A549 (cell line): ENCODE data around the gene ITPRIP. TPM values are rescaled to one million over a fixed set of nuclear protein-coding genes. Genes with fewer than 3 reads are reported as not detected.

Experiments used
- ATAC-seq, 2 experiments: fragments of 200-7000 bp in 1 of 2; fragments of >200 bp in 1 of 2; cut with Nextera tagmentation in 1 of 2; cut with Tn5 transposase in 1 of 2; 3 replicates each; pipeline versions ENCODE4 v1.8.0 to v1.9.1; 2018 to 2020; ENCODE audit warnings: mild to moderate bottlenecking in 1 of 2, moderate library complexity in 1 of 2
- CTCF ChIA-PET: fragments of 300-600 bp; sonication (Branson Sonifier 250); formaldehyde crosslinking; extraction: SDS; loops from one replicate; lab custom pipeline; 2021; ENCODE audit warnings: antibody characterized with exemption, inconsistent platforms; lab: Yijun Ruan, JAX
- POLR2A ChIA-PET: fragments of 350-600 bp; formaldehyde crosslinking; extraction: SDS; loops from one replicate; lab custom pipeline; 2021; ENCODE audit warnings: antibody characterized with exemption, inconsistent platforms; lab: Yijun Ruan, JAX
- DNase-seq, 2 experiments: peaks; one replicate each; pipeline versions ENCODE4 v3.0.0 to v3.0.0-alpha.2; 2011 to 2016; ENCODE audit warnings: low read depth in 1 of 2, low spot score in 1 of 2
- FAIRE-seq: peaks from 2 replicates; lab custom pipeline; 2011; peaks lifted over from hg19 to GRCh38; lab: Jason Lieb, UNC
- H3K27ac ChIP-seq, 2 experiments: fragments of >200 bp; sonication (Bioruptor Twin); formaldehyde crosslinking; 3 replicates each; pipeline ENCODE4 v1.5.1; 2016 to 2017
- H3K4me1 ChIP-seq: fragments of >200 bp; sonication (Bioruptor Twin); formaldehyde crosslinking; 3 replicates; pipeline ENCODE4 v1.6.1; 2016
- H3K4me2 ChIP-seq: fragments of >200 bp; sonication (Bioruptor Twin); formaldehyde crosslinking; 3 replicates; pipeline ENCODE4 v1.6.1; 2016
- H3K4me3 ChIP-seq: fragments of >200 bp; sonication (Bioruptor Twin); formaldehyde crosslinking; 3 replicates; pipeline ENCODE4 v1.5.1; 2016
- H3K9me3 ChIP-seq: fragments of >200 bp; sonication (Bioruptor Twin); formaldehyde crosslinking; 3 replicates; pipeline ENCODE4 v1.6.1; 2016
- BHLHE40 ChIP-seq: IDR thresholded peaks from 2 replicates; pipeline ENCODE4 v1.6.1; 2012; ENCODE audit warnings: low read depth, low read length, inconsistent platforms
- CBX8 ChIP-seq: fragments of 200-600 bp; sonication (generic); IDR thresholded peaks from 2 replicates; pipeline ENCODE4 v1.6.1; 2016
- E2F6 ChIP-seq: IDR thresholded peaks from 2 replicates; pipeline ENCODE4 v1.6.1; 2012; ENCODE audit warnings: low read depth, borderline replicate concordance
- FOSB ChIP-seq: fragments of 250-450 bp; sonication (Bioruptor Pico); IDR thresholded peaks from 2 replicates; pipeline ENCODE4 v1.5.0; 2020; ENCODE audit warnings: mild to moderate bottlenecking, moderate library complexity
- FOSL2 ChIP-seq, 2 experiments: fragments of 450-650 bp in 1 of 2; fragments of >200 bp in 1 of 2; sonication (Bioruptor Twin) in 1 of 2; formaldehyde crosslinking; IDR thresholded peaks; 2 replicates each; pipeline versions ENCODE4 v1.5.0 to v1.6.1; 2016 to 2020; ENCODE audit warnings: mild to moderate bottlenecking in 1 of 2, moderate library complexity in 1 of 2
- HDAC2 ChIP-seq: fragments of 200-600 bp; sonication (generic); IDR thresholded peaks from 2 replicates; pipeline ENCODE4 v1.6.1; 2016
- HES2 ChIP-seq: fragments of >200 bp; sonication (Bioruptor Twin); formaldehyde crosslinking; IDR thresholded peaks from 2 replicates; pipeline ENCODE4 v1.6.1; 2016
- HOXA7 ChIP-seq: fragments of 250-450 bp; sonication (Bioruptor Pico); IDR thresholded peaks from 2 replicates; pipeline ENCODE4 v1.5.0; 2020; ENCODE audit warnings: mild to moderate bottlenecking, moderate library complexity
- HOXB13 ChIP-seq: fragments of 250-450 bp; sonication (Bioruptor Pico); IDR thresholded peaks from 2 replicates; pipeline ENCODE4 v1.5.0; 2020; ENCODE audit warnings: low read depth, mild to moderate bottlenecking, moderate library complexity
- JUNB ChIP-seq: fragments of >200 bp; sonication (Bioruptor Twin); formaldehyde crosslinking; IDR thresholded peaks from 2 replicates; pipeline ENCODE4 v1.6.1; 2016
- KDM5A ChIP-seq: fragments of 200-600 bp; sonication (generic); IDR thresholded peaks from 2 replicates; pipeline ENCODE4 v1.6.1; 2016; ENCODE audit warnings: antibody characterized with exemption, mild to moderate bottlenecking
- NPAS2 ChIP-seq: fragments of 250-450 bp; sonication (Bioruptor Pico); IDR thresholded peaks from 2 replicates; pipeline ENCODE4 v1.8.0; 2022; ENCODE audit warnings: mild to moderate bottlenecking, moderate library complexity, borderline replicate concordance
- NR3C1 ChIP-seq: fragments of >200 bp; sonication (Bioruptor Twin); formaldehyde crosslinking; IDR thresholded peaks from 3 replicates; pipeline ENCODE4 v1.6.1; 2017
- PHF8 ChIP-seq: fragments of 200-600 bp; sonication (generic); IDR thresholded peaks from 2 replicates; pipeline ENCODE4 v1.6.1; 2016; ENCODE audit warnings: low read depth, mild to moderate bottlenecking, antibody characterized with exemption, moderate library complexity, borderline replicate concordance
- POLR2A ChIP-seq: IDR thresholded peaks from 2 replicates; pipeline ENCODE4 v1.6.1; 2012; ENCODE audit warnings: mild to moderate bottlenecking, low read length
- RAD21 ChIP-seq, 2 experiments: fragments of >200 bp in 1 of 2; sonication (Bioruptor Twin) in 1 of 2; formaldehyde crosslinking in 1 of 2; IDR thresholded peaks in 1 of 2; conservative IDR thresholded peaks in 1 of 2; 2 replicates in 1 of 2; 3 replicates in 1 of 2; pipeline ENCODE4 v1.6.1; 2012 to 2018; ENCODE audit warnings: inconsistent platforms in 1 of 2
- RFX5 ChIP-seq: fragments of 450-650 bp; IDR thresholded peaks from 2 replicates; pipeline ENCODE4 v1.7.1; 2014; ENCODE audit warnings: antibody characterized with exemption, mild to moderate bottlenecking, moderate library complexity
- ZFP36 ChIP-seq: fragments of 450-650 bp; IDR thresholded peaks from 2 replicates; pipeline ENCODE4 v1.6.1; 2014; ENCODE audit warnings: borderline replicate concordance; ENCODE audit not compliant: partially characterized antibody
- ZNF302 ChIP-seq: fragments of 250-450 bp; sonication (Bioruptor Pico); IDR thresholded peaks from 2 replicates; pipeline ENCODE4 v1.9.0; 2021; ENCODE audit warnings: inconsistent platforms, mild to moderate bottlenecking, moderate library complexity
- ZSCAN20 ChIP-seq: fragments of 250-450 bp; sonication (Bioruptor Pico); IDR thresholded peaks from 2 replicates; pipeline ENCODE4 v1.8.0; 2022; ENCODE audit warnings: mild to moderate bottlenecking, moderate library complexity
- WGBS: methylation state at CpG from one replicate; pipeline ENCODE4 v1.1.6; 2017; ENCODE audit errors: missing lambda C conversion rate; 5-methylcytosine and 5-hydroxymethylcytosine counted together
- polyA plus RNA-seq, 4 experiments: library from polyadenylated mRNA; depleted of rRNA in 3 of 4; stranded (reverse); fragments of >200 nt; fragmentation: RNase III in 1 of 4; extraction: RNeasy Plus Mini Kit Qiagen cat#74134 plus additional on column Dnase treatment in 1 of 4; gene quantifications; 2 replicates in 3 of 4; 3 replicates in 1 of 4; pipeline ENCODE4 v1.2.3, GENCODE V29; 2011 to 2017
- TF ChIP-seq, protein P1 (sequence below): fragments of 450-650 bp; IDR thresholded peaks from 2 replicates; pipeline ENCODE4 v1.6.1; 2014; ENCODE audit warnings: antibody characterized with exemption
- TF ChIP-seq, protein P2 (sequence below): fragments of 150-350 bp; IDR thresholded peaks from 2 replicates; pipeline ENCODE4 v1.6.1; 2014; ENCODE audit warnings: low read depth, mild to moderate bottlenecking, low read length
- TF ChIP-seq, protein P3 (sequence below): fragments of >200 bp; sonication (Bioruptor Twin); formaldehyde crosslinking; IDR thresholded peaks from 3 replicates; pipeline ENCODE4 v1.6.1; 2016

ITPRIP gene
- polyA plus RNA-seq, 2 of the 4 experiments (the other 2 are of a cell fraction) = 14.8 to 21.0 TPM

GRCh38 chr10:104387130-104387888 lies 49.0 kb upstream of the ITPRIP start:
- Histone ChIP-seq H3K27ac (no peak overlapping the region), H3K4me1 (peaks cover 7% of the 10 kb centered on the region; the same call in 1 of the 3 replicates), H3K9me3 (no peaks in the 10 kb centered on the region), H3K4me2 (no peak overlapping the region), H3K4me3 (no peak overlapping the region)
- TF ChIP-seq, protein P1, sequence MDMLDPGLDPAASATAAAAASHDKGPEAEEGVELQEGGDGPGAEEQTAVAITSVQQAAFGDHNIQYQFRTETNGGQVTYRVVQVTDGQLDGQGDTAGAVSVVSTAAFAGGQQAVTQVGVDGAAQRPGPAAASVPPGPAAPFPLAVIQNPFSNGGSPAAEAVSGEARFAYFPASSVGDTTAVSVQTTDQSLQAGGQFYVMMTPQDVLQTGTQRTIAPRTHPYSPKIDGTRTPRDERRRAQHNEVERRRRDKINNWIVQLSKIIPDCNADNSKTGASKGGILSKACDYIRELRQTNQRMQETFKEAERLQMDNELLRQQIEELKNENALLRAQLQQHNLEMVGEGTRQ = 0 out of 2 replicates have a peak, but pooled peaks have one; percentile 20
- TF ChIP-seq HOXB13 = no peak
- CTCF ChIA-PET = interaction anchor here (1.0 kb wide), 1 partner anchor 33 kb away, joined by 3 read pairs; no protein-coding TSS in a partner anchor
- 27% methylated on average over 6 of the region's 6 CpGs for WGBS
- no peak for FAIRE-seq
- no peak for ATAC-seq
- DNase-seq = no peak
- POLR2A ChIA-PET = no interaction called here

GRCh38 chr10:104380336-104380735 lies 42.1 kb upstream of the ITPRIP start:
- FAIRE-seq (no peak), DNase-seq (no peak), ATAC-seq (no peak)
- no peak overlapping the region for H3K4me3 ChIP-seq
- ChIA-PET CTCF (interaction anchor here (0.7 to 1.7 kb wide), 5 partner anchors 14 to 89 kb away, joined by 3 to 6 read pairs (median 3); partner anchors contain the start of gene CFAP58), POLR2A (no interaction called here)
- no peak overlapping the region for H3K27ac ChIP-seq
- H3K9me3 ChIP-seq = no peaks in the 10 kb centered on the region
- H3K4me1 ChIP-seq = no peaks in the 10 kb centered on the region
- H3K4me2 ChIP-seq = no peak overlapping the region
- whole genome bisulfite sequencing = 34% methylated on average over 4 of the region's 4 CpGs
- TF ChIP-seq NPAS2 (CRISPR knock-in tag) = no peak
- no peak for TF ChIP-seq KDM5A
- no peak for TF ChIP-seq ZFP36
- TF ChIP-seq, protein P2, sequence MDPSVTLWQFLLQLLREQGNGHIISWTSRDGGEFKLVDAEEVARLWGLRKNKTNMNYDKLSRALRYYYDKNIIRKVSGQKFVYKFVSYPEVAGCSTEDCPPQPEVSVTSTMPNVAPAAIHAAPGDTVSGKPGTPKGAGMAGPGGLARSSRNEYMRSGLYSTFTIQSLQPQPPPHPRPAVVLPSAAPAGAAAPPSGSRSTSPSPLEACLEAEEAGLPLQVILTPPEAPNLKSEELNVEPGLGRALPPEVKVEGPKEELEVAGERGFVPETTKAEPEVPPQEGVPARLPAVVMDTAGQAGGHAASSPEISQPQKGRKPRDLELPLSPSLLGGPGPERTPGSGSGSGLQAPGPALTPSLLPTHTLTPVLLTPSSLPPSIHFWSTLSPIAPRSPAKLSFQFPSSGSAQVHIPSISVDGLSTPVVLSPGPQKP = no peak
- no peak for TF ChIP-seq BHLHE40
- no peak for TF ChIP-seq CBX8

GRCh38 chr10:104376784-104377300 lies 38.6 kb upstream of the ITPRIP start:
- Histone ChIP-seq H3K27ac (no peak overlapping the region), H3K4me1 (no peaks in the 10 kb centered on the region), H3K9me3 (peaks cover 8% of the 10 kb centered on the region), H3K4me2 (no peak overlapping the region), H3K4me3 (no peak overlapping the region)
- CTCF ChIA-PET = no interaction called here
- POLR2A ChIA-PET = no interaction called here
- ATAC-seq = no peak
- 41% methylated on average over 4 of the region's 4 CpGs for WGBS
- no peak for TF ChIP-seq RAD21 (conservative IDR thresholded peaks at IDR 0.05 in 1 of 2, IDR thresholded peaks at IDR 0.05 in 1 of 2)
- no peak for TF ChIP-seq ZNF302 (CRISPR knock-in tag)
- TF ChIP-seq FOSL2 (IDR thresholded peaks at IDR 0.05) = no peak
- no peak for TF ChIP-seq FOSL2 (CRISPR knock-in tag; IDR thresholded peaks at IDR 0.05)
- TF ChIP-seq HES2 = no peak
- TF ChIP-seq HOXA7 (CRISPR knock-in tag) = no peak
- TF ChIP-seq, protein P3, sequence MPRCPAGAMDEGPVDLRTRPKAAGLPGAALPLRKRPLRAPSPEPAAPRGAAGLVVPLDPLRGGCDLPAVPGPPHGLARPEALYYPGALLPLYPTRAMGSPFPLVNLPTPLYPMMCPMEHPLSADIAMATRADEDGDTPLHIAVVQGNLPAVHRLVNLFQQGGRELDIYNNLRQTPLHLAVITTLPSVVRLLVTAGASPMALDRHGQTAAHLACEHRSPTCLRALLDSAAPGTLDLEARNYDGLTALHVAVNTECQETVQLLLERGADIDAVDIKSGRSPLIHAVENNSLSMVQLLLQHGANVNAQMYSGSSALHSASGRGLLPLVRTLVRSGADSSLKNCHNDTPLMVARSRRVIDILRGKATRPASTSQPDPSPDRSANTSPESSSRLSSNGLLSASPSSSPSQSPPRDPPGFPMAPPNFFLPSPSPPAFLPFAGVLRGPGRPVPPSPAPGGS = no peak
- no peak for TF ChIP-seq NR3C1
- TF ChIP-seq ZFP36 = no peak
- TF ChIP-seq PHF8 = no peak
- no peak for TF ChIP-seq HOXB13
- TF ChIP-seq HDAC2 = no peak
- TF ChIP-seq FOSB = no peak
- no peak for TF ChIP-seq RFX5
- no peak for TF ChIP-seq E2F6
- TF ChIP-seq POLR2A = no peak
- no peak for TF ChIP-seq ZSCAN20
- no peak for TF ChIP-seq JUNB
- TF ChIP-seq, all 56 proteins: peak for 0
- FAIRE-seq = no peak
- DNase-seq = no peak
